ENCODE results near the gene TAOK1.
A peak's percentile ranks its signal among the peaks of the same experiment; 100 is the strongest.

Gene TAOK1

GRCh38 chr17:29582254-29582765, 192.1 kb downstream of the TAOK1 start:
- H3K4me1 ChIP-seq (ENCODE audit: control insufficient read depth, low read length), result peaks cover 47% of the 10 kb centered on the region
- TF ChIP-seq CTCF (IDR thresholded peaks at IDR 0.05; ENCODE audit: low read depth, low read length, poor library complexity, severe bottlenecking), result no peak
- TF ChIP-seq EZH2phosphoT487 (IDR thresholded peaks at IDR 0.05; ENCODE audit: borderline replicate concordance, low read length), result no peak
- H3K9me2 ChIP-seq (replicated peaks; ENCODE audit: control insufficient read depth, low read length), result no peaks in the 10 kb centered on the region
- H3K27me3 ChIP-seq (ENCODE audit: control insufficient read depth, low read length), result no peaks in the 10 kb centered on the region
- peaks cover 48% of the 10 kb centered on the region for H3K79me2 ChIP-seq (ENCODE audit: control insufficient read depth, low read length)
- peaks cover 61% of the 10 kb centered on the region for H3K36me3 ChIP-seq (ENCODE audit: control insufficient read depth, low read length)
- no peaks in the 10 kb centered on the region for H3K9me3 ChIP-seq (ENCODE audit: control insufficient read depth, insufficient read depth, low read length)
- peaks cover 12% of the 10 kb centered on the region for H4K20me1 ChIP-seq (ENCODE audit: control insufficient read depth, insufficient read depth, low read depth, low read length)
- H3K27ac ChIP-seq (ENCODE audit: low read depth, low read length), result no peak overlapping the region
- H3F3A ChIP-seq (ENCODE audit: control insufficient read depth, insufficient read depth), result no peaks in the 10 kb centered on the region
- no peak overlapping the region for H3K4me2 ChIP-seq (ENCODE audit: low read length)
- no peak overlapping the region for H3K4me3 ChIP-seq (ENCODE audit: low read length)

GRCh38 chr17:29582772-29583171, 192.6 kb downstream of the TAOK1 start:
- Histone ChIP-seq H3K79me2 (ENCODE audit: control insufficient read depth, low read length) (peaks cover 53% of the 10 kb centered on the region), H3K27me3 (ENCODE audit: control insufficient read depth, low read length) (no peaks in the 10 kb centered on the region), H3K4me3 (ENCODE audit: low read length) (no peak overlapping the region), H3K36me3 (ENCODE audit: control insufficient read depth, low read length) (peaks cover 57% of the 10 kb centered on the region), H3K27ac (ENCODE audit: low read depth, low read length) (no peak overlapping the region), H3K4me2 (ENCODE audit: low read length) (no peak overlapping the region), H3K9me2 (replicated peaks; ENCODE audit: control insufficient read depth, low read length) (no peaks in the 10 kb centered on the region), H3K4me1 (ENCODE audit: control insufficient read depth, low read length) (peaks cover 52% of the 10 kb centered on the region), H3K9me3 (ENCODE audit: control insufficient read depth, insufficient read depth, low read length) (no peaks in the 10 kb centered on the region), H4K20me1 (ENCODE audit: control insufficient read depth, insufficient read depth, low read depth, low read length) (peaks cover 14% of the 10 kb centered on the region), H3F3A (ENCODE audit: control insufficient read depth, insufficient read depth) (no peaks in the 10 kb centered on the region)
- TF ChIP-seq CTCF (IDR thresholded peaks at IDR 0.05; ENCODE audit: low read depth, low read length, poor library complexity, severe bottlenecking), result no peak
- TF ChIP-seq EZH2phosphoT487 (IDR thresholded peaks at IDR 0.05; ENCODE audit: borderline replicate concordance, low read length), result no peak

GRCh38 chr17:29583324-29584248, 193.4 kb downstream of the TAOK1 start:
- Histone ChIP-seq H3K4me1 (ENCODE audit: control insufficient read depth, low read length) (peaks cover 58% of the 10 kb centered on the region), H3K79me2 (ENCODE audit: control insufficient read depth, low read length) (peaks cover 61% of the 10 kb centered on the region)

More at GRCh38 chr17:29583324-29584248, 193.4 kb downstream of the TAOK1 start:
- no peak overlapping the region for H3K4me3 ChIP-seq (ENCODE audit: low read length)
- peaks cover 18% of the 10 kb centered on the region for H4K20me1 ChIP-seq (ENCODE audit: control insufficient read depth, insufficient read depth, low read depth, low read length)
- H3K36me3 ChIP-seq (ENCODE audit: control insufficient read depth, low read length), result peaks cover 51% of the 10 kb centered on the region
- peak overlapping the region; percentile 49; the same call in 1 of the 2 replicates for H3K27ac ChIP-seq (ENCODE audit: low read depth, low read length)
- no peaks in the 10 kb centered on the region for H3K27me3 ChIP-seq (ENCODE audit: control insufficient read depth, low read length)
- no peaks in the 10 kb centered on the region for H3F3A ChIP-seq (ENCODE audit: control insufficient read depth, insufficient read depth)
- TF ChIP-seq EZH2phosphoT487 (IDR thresholded peaks at IDR 0.05; ENCODE audit: borderline replicate concordance, low read length) (no peak), CTCF (IDR thresholded peaks at IDR 0.05; ENCODE audit: low read depth, low read length, poor library complexity, severe bottlenecking) (no peak)
- H3K9me3 ChIP-seq (ENCODE audit: control insufficient read depth, insufficient read depth, low read length), result no peaks in the 10 kb centered on the region
- H3K4me2 ChIP-seq (ENCODE audit: low read length), result no peak overlapping the region; the same call in 1 of the 2 replicates
- no peaks in the 10 kb centered on the region for H3K9me2 ChIP-seq (replicated peaks; ENCODE audit: control insufficient read depth, low read length)
